GM18858 (cell line): ENCODE results near the gene SORL1.

ENCODE experiments used
- ATAC-seq: cut with Tn5 transposase; IDR thresholded peaks from one replicate; pipeline ENCODE4 v1.9.1; 2021; ENCODE audit not compliant: unreplicated experiment

Gene SORL1

DNA sequence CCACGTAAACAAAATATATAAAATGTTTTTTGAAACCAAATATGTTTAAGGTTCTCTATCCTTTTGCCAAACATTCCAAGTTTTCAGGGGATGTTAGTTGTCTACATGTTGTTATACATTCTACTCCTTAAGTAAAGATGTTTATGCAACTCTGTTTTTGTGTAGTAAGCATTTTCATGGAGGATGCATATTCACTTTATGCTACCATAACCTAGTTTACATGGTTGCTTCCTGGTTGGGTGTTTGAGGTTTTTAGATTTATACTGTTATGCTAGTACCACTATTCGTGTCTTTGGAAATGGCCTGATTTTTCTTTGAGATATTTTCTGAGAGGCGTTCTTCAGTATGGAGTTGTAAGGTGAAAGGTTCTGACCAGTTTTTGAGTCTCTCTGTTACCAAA lies 131.7 kb downstream of the SORL1 start:
- ATAC-seq: no peak

DNA sequence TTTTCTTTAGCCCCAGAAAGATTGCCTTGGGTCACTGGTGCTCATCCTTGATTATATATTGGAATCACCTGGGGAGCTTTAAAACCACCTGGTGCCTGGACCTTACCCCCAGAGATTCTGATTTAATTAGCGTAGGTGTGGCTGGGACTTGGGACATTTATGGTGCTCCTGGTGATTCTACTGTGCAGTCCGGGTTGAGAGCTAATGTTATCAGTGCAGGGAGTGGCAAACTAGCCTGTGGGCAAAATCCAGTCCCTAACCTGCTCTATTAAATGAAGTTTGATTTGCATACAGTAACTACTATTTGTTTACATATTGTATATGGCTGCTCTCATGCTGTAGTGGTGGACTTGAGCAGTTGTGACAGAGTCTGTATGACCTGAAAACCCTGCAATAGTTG lies 134.6 kb downstream of the SORL1 start:
- ATAC-seq: no peak

DNA sequence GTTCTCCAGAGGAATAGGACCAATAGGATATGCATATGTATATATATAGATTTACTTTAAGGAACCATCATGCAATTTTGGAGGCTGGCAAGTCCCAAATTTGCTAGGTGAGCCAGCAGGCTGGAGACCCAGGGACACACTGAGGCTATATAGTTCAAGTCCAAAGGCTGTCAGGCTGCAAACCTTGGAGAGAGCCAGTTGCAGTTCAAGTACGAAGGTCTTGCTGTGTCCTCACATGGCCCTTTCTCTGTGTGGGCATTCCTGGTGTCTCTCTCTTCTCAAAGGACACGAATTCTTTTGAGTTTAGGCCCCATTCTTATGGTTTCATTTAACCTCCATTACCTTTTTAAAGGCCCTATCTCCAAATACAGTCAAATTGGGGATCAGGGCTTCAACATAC lies 135.1 kb downstream of the SORL1 start:
- no peak for ATAC-seq

DNA sequence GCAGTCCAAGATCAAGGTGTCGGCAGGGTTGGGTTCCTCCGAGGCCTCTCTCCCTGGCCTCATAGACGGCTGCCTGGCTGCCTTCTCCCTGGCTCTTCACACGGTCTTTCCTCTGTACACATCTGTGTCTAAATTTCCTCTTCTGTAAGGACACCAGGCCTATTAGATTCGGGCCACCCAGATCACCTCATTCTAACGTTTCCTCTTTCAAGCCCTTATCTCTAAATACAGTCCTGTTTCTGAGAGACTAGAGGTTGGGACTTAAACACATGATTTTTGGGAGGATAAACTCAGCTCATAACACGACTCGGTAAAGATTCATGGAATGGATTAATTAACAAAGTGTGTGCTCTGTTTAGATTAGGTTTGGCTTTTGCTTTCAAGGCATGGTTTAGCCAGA lies 136.6 kb downstream of the SORL1 start:
- ATAC-seq: no peak

DNA sequence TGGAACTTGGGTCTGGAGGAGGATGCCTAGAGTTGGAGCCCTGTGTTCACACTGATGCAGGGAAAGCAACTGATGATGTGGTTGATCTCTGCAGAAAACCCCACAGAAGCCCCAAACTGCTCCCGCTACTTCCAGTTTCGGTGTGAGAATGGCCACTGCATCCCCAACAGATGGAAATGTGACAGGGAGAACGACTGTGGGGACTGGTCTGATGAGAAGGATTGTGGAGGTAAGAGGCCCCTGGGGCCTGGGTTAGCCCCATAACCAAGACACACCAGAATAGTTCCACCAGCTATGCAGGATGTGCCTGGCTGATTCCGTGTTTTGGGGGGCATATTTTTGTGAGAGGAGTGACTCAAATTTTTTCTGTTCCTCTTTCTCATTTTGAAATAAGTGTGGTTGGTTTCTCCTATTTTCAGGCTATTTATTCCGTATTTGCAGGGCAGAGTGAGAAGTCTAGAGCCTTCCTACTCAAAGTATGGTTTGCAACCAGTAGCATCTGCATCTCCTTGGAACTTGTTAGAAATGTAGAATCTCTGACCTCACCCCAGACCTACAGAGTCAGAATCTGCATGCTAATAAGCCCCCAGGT lies 137.9 kb downstream of the SORL1 start:
- peak; percentile 68 for ATAC-seq

DNA sequence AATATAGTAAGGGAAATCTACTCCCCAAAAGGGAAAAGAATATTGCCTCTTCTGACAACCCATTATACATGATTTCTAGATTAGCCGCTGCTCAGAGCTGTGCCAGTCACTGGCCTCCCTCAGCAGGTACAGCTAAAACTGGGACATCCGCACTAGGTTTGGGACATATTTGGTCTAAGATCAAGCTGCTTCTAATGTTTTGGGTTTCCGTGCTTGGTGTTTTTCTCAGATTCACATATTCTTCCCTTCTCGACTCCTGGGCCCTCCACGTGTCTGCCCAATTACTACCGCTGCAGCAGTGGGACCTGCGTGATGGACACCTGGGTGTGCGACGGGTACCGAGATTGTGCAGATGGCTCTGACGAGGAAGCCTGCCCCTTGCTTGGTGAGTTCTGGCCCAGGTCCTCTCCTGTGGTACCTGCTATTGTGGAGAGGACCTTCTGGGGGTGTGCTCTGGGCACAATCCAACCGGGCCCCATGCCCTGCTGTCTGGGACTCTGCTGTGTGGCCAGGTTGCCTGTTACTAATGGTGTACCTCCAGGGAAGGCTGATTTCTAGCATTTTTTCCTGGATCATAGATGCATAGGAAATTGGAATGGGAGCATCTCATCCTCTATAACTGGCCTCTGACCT lies 138.8 kb downstream of the SORL1 start:
- peak; percentile 4 for ATAC-seq

DNA sequence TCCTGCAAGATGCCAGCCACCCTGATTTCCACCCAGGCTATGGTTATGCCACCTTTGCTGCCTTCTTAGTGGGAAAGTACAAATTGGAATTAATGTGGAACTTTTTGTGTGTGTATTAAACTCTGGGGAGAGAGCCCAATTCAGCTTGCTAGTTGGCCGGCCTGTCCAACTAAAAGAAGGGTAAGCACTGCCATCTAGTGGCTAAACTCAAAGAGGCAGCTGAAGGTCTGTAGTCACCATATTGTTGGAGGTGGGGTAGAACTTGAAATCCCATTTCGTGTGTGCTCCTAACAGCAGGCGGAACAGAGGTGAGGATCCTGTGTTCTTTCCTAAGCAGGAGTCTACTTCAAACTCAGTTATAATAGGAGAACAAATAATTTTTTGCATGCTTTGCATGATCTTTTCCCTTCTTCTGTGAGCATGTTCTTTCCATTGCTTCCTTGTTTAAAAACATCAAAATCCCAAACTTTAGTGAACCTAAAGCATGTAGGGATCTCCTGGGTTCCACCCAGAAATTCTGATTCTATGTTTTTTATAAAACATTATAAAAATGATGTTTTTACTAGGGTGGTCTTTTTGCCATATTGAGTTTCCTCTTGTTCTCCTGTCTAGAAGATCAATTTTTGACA lies 139.4 kb downstream of the SORL1 start:
- no peak for ATAC-seq

DNA sequence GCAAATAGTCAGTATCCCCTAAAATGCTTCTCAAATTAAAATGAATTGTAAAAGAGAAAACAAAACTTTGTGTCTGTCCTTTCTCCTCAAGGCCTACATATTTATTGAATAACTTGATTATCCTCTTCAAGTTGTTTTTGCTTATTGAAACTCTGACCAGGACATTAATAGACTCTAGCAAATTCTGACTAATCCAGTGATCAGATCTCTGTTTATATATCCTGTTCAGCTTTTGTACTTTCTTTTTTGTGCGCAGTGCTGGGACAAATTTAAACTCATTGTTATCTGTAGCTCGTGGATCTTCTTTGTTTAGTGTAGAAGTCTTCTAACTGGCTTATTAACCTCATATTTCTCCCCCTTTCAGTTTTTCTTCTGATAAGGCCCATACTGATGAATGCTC lies 140.6 kb downstream of the SORL1 start:
- no peak for ATAC-seq

DNA sequence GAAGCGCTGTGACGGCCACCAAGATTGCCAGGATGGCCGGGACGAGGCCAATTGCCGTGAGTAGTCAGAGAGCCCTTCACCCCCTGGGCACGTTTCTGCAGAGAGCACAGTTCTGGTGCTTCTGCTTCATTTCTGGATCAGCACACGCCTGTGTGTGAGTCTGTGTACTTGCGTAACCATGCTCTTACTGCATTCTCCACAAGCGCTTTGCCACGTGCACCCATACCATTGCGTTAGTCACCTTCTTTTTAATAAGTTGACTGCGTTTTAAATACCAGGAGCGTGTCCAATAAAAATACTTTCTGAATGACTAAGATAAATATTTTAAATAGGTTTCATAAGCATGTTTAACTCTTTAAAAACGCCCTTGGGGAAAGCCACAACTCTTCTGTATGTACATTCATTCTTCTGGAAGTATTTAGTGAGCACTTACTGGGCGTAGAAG lies 143.6 kb downstream of the SORL1 start:
- no peak for ATAC-seq

DNA sequence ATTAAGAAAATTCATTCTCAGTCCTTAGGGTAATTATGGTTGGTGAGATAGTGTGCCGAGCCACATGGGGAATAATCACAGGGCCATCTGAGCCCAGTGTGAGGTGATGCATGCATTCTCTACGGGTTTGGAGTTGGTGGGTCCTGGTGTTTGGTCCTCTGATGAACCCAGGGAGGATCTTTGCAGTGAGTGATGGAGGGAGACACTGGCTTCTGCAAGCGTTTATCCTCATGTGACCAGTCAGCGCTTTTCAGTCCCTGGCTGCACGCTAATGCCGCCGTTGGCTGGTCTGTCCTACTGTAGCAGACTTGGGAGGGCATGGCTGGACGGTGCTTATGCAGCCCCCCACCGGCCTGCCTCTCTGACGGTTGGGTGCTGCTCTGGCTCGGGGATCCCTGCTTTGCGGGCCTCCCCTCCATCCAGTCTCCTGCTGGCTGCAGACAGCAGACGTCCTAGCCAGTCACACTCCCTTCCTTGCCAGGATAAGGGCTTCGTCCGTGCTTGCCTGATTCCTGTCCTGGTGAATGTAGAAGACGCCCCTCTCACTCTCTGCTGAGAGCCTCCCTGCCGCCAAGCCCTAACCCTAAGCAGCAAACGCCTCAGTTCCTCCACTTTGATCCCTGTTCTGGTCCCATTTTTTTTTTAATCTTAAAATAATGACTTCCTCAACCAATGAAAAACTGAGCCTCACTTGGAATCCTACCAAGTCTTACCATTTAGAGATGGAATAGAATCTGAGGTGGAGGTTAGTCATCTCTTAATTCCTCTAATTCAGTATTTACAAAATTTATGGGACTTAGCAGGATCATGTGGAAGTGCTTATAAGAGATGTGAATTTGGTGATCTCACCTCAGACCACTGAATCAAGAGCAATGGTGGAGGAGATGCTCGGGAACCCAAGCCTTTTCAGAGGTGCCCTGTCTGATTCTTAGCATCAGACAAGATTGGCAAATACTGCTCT lies 144.4 kb downstream of the SORL1 start:
- no peak for ATAC-seq

DNA sequence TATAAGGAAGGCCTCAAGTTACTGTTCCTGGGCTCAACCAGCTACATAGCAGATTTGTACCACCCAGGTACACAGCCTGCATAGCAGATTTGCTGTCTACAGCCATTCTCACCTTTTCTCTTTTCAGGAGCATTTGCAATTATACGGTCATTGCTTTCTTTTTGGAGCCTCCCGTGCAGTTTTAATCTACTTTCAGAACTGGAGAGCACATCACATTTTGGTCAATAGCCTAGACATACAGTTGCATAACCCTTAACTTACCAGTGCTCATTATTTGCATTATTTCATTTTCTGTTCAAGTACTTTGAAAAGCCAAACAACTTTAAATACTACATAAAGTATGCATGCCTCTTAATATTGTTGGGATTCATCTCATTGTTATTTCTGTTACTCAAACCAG lies 151.2 kb downstream of the SORL1 start:
- no peak for ATAC-seq

DNA sequence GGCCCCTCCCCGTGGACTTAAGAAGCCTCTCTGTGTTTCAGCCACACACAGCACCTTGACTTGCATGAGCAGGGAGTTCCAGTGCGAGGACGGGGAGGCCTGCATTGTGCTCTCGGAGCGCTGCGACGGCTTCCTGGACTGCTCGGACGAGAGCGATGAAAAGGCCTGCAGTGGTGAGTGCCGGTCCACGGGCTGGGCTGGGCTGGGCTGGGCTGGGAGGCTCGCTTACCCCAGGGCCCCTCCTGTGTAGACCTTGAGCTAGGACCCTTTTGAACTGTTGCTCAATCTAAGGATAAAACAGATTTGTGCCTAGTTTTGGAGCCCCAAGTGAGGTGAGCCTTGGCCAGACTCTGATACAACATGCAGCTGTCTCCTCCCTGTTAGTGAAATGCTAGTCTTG lies 152.0 kb downstream of the SORL1 start:
- ATAC-seq: no peak

DNA sequence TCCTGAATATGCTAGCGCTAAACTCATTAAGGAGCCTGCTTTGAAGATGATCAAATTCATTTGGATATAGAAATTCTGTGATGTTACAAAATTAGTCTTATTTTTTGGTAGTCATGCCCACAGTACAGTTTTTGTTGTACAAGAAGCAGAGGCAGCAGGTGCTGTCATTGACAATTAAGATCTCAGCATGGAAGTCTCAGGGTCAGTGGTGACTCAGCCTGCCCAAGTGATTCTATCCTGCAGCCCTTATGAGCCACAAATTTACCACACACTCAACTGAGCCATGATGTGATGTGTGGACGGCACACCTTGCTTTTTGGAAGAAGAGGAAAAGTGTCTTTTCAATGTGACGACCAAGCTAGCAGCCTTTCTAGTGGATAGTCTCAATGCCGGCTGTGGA lies 154.2 kb downstream of the SORL1 start:
- ATAC-seq: no peak

DNA sequence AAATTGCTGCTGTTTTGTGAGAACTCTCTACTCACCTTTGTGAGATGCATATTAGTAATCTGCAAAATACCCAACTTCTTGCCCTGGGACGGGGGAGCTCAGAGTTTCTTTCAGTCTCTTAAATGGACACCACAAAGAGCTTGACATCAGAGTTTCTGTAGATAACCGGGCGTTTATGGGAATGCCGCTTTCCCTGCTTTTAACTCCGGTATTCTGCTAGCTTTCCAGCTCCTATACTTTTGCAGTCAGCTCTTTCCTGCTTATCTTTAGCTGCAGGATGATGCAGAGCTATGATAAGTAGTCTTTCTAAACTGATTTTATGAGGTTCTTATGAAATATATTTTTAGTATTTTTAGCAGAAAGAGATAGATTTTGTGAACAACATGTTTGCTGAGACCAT lies 155.2 kb downstream of the SORL1 start:
- no peak for ATAC-seq

DNA sequence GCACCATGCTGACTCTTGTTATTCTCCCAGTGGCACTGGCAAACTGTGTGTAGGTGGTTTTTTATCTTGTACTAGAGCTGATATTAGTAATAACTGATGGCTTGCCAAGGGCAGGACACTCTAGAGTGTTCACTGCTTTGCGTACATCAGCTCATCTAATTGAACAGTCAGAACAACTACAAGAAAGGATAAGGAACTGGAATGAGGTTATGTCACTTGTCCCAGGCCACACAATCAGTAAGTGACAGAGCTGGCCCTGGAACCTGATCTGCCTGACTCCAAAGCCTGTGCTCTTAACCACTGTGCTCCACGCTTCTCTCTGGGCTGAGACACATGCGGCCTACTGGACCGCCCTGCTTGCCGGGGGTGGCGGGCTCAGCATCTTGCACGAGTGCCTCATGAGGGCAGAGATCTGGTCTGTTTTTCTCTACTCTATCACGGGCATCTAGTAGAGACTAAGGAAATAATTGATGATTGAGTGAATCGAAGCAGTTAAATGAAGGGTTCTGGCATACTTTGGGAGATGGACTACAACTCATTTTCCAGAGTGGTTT lies 156.5 kb downstream of the SORL1 start:
- ATAC-seq: no peak

DNA sequence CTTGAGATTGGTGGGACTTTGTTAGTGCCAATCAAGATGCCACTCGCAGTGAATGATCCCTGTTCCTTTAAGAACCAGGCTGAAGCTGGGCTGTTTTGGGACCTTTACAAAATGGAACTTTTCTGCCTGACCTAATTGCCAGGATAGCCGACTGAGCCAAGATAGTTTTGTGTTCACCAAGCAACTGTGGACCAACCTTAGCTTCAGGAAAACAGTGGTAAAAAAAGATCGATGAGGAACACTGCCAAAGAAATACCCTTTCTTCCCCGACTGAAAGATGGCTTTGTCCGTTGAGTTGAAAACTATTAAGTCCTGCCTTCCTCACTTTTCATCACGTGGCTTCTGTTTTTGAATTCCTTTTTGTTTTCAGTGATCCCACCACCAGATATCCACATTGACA lies 158.6 kb downstream of the SORL1 start:
- ATAC-seq: no peak

DNA sequence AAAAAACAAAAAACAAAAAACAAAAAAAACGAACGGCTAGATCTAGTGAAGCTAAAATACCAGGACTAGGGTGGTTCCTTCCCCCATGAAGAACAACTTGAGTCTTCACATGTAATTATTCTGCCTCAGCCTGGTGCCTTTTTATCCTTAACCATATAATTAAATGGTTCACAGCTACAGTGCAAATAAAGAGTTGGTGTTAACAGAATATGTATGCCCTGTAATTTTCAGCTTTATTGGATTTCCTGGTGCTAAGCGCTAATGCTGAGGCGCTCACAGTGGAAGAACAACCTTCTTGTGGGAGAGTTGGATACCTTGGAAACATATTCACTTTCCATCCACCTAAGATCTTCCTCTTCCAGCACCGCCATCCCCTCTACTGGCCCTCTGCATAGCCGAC lies 159.1 kb downstream of the SORL1 start:
- ATAC-seq: no peak

DNA sequence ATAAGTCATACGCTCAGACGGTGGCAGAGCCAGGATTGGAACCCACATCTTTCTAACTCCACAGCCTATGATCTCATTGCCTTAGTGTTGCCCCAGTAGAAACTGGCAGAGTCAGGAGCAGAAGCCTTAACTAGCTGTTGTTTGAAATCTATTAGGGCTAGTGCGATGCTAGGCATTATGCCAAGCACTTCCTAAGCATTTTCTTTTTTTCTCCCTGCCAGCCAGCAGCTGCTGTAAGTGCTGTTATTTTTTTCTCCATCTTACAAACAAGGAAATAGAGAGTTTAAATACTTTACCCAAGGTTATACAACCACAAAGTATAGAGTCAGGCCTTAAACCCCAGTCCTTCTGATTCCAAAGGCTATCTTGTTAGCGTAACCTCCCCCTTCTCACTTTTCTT lies 161.6 kb downstream of the SORL1 start:
- ATAC-seq: no peak

DNA sequence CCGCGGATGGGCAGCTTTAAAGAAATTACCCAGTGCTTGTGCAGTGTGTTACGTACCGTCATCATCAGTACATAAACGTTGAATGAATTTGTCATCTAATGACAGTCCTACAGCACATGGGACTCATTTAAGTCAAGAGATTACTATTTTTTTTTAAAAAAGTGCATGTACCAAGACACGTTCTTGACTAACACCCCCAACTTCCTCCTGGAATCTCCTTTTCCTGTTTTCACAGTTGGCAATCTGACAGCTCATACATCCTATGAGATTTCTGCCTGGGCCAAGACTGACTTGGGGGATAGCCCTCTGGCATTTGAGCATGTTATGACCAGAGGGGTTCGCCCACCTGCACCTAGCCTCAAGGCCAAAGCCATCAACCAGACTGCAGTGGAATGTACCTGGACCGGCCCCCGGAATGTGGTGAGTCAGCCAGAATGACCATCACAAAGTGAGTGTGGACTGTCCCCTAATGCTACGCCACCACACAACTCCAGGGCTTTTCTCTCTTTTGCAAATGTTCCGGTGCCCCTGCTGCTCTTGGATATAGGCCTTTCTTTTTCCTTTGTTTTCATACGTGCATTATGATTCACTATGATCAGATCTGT lies 162.6 kb downstream of the SORL1 start:
- no peak for ATAC-seq

DNA sequence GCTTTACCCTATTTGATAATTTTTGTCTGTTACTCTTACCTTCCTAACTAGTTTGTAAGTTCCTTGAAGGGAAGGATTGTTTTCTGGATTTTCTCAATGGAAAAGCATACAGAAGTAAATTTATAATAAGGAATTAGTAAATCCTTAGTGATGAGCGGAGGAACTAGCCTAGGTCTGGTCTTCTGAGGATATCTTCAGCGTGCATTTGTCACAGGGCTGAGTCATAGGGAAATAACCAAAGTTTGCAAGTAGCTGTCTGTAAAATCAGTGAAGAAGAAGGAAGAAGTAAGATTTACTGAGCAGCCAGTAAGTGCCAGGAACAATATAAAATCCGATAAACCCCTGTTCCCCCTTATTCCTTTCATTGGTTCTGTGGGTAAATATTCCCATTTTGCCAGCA lies 163.4 kb downstream of the SORL1 start:
- ATAC-seq: no peak

DNA sequence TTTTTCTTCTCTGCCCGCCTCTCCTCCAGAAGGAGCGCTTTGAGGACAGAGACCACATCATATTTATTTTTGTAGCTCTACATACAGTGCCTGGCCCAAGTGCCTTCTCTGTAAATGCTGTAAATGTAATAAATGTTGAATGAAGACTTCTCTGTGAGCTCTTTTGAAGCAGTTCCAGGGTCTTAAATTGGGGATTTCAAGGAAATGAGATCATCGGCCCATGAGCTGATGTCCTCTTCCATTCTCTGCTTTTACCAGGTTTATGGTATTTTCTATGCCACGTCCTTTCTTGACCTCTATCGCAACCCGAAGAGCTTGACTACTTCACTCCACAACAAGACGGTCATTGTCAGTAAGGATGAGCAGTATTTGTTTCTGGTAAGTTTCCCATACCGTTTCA lies 166.4 kb downstream of the SORL1 start:
- no peak for ATAC-seq
